ENCODE data around the gene TRMT112.

The TRMT112 gene

DNA sequence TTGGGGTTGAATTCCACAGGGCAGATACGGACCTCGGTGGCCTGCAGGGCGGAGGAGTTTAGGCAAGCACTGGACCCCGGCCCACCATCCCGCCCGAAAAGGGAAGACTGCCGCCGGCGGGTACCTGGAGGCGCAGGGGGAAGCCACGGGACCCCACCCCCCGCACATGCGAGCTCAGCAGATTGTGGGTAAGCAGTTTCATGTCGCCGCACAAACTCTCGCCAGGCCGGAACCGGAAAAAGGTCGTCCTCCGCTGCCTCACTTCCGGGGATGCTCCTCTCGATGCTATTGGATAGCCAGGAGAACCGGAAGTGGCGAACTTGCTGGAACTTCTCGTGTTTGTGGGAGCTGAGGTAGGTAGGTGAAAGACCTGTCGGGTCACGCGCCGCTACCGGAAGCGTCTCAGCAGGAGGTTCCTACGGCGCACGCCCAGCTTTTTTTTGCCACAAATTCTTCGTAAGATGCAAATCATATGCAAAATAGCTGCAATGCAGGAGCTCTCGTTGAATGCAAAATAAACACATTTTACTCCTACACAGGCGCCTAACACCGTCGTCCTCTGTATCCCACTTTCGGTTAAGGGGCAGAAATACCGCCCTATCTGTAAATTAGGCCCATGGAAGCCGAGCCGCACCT, at the start of gene TRMT112:
TRMT112 (minus strand) TSS at position 235 of the 636 bp plus-strand sequence; CDS start at position 202, 33 bp downstream.
- peak within 1 kb of the TSS; percentile 85 to 93 for H3K4me3 ChIP-seq
- H3K36me3 ChIP-seq: peaks cover 8 to 55% (median 20%) of the 10 kb centered on the region in 3 donors
- no peaks in the 10 kb centered on the region for H3K9me3 ChIP-seq
- DNase-seq: peak; percentile 99
- peaks cover 0 to 27% (median 22%) of the 10 kb centered on the region in 4 donors for H3K4me1 ChIP-seq
- H3K27ac ChIP-seq: peak within 1 kb of the TSS; percentile 95 to 97
- TF ChIP-seq, protein P1, sequence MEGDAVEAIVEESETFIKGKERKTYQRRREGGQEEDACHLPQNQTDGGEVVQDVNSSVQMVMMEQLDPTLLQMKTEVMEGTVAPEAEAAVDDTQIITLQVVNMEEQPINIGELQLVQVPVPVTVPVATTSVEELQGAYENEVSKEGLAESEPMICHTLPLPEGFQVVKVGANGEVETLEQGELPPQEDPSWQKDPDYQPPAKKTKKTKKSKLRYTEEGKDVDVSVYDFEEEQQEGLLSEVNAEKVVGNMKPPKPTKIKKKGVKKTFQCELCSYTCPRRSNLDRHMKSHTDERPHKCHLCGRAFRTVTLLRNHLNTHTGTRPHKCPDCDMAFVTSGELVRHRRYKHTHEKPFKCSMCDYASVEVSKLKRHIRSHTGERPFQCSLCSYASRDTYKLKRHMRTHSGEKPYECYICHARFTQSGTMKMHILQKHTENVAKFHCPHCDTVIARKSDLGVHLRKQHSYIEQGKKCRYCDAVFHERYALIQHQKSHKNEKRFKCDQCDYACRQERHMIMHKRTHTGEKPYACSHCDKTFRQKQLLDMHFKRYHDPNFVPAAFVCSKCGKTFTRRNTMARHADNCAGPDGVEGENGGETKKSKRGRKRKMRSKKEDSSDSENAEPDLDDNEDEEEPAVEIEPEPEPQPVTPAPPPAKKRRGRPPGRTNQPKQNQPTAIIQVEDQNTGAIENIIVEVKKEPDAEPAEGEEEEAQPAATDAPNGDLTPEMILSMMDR (IDR thresholded peaks at IDR 0.05): no peak
- intact Hi-C loops (cut with DNase I; ENCODE audit: low total_unique reads): no loop called here
- no peaks in the 10 kb centered on the region for H3K27me3 ChIP-seq

DNA sequence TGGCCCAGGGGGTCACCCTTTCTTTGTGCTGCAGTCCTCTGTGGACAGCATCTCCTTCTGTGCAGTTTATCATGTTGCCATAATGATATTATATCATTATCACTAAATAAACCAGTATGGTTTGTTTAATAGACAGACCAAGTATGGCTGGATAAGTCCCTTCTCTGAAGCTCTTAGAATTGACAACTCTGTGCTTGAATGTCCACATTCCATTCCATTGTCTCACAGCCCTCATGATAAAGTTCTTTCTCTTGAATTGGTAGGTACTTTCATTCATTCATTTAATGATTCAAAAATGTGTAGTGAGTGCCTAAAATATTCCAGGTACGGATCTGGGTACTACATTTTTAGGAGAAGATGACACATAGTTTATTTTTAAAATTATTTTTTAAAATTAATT, 49.4 kb upstream of the TRMT112 start:
- peaks cover 62 to 96% (median 93%) of the 10 kb centered on the region in 3 donors for H3K36me3 ChIP-seq
- no peak overlapping the region for H3K27ac ChIP-seq
- H3K4me3 ChIP-seq: no peak overlapping the region
- no peak for DNase-seq
- no peaks in the 10 kb centered on the region for H3K27me3 ChIP-seq
- H3K4me1 ChIP-seq: peaks cover 0 to 4% (median 1%) of the 10 kb centered on the region in 4 donors
- TF ChIP-seq, protein P1 (IDR thresholded peaks at IDR 0.05): no peak
- intact Hi-C loops (cut with DNase I; ENCODE audit: low total_unique reads): no loop called here
- no peaks in the 10 kb centered on the region for H3K9me3 ChIP-seq

DNA sequence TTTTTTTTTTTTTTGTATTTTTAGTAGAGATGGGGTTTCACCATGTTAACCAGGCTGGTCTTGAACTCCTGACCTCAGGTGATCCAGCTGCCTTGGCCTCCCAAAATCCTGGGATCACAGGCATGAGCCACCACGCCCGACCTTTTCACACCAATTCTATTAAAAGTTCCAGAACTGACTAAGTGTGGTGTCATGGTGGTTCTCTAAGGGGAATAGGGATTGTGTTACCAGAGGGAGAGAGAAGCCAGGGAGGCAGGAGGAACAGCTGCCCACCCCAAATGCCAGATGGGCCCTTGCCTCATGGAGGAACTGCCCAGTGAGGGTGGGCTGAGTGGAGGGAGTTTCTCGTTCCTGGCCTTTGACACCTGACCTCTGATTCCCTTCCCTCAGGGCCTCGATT, 47.6 kb upstream of the TRMT112 start:
- TF ChIP-seq, protein P1 (IDR thresholded peaks at IDR 0.05): no peak
- Histone ChIP-seq H3K27ac (no peak overlapping the region), H3K4me1 (peaks cover 0 to 10% (median 7%) of the 10 kb centered on the region in 4 donors), H3K4me3 (no peak overlapping the region), H3K9me3 (no peaks in the 10 kb centered on the region), H3K27me3 (no peaks in the 10 kb centered on the region), H3K36me3 (peaks cover 59 to 88% (median 87%) of the 10 kb centered on the region in 3 donors)
- DNase-seq: no peak
- intact Hi-C loops (cut with DNase I; ENCODE audit: low total_unique reads): no loop called here

DNA sequence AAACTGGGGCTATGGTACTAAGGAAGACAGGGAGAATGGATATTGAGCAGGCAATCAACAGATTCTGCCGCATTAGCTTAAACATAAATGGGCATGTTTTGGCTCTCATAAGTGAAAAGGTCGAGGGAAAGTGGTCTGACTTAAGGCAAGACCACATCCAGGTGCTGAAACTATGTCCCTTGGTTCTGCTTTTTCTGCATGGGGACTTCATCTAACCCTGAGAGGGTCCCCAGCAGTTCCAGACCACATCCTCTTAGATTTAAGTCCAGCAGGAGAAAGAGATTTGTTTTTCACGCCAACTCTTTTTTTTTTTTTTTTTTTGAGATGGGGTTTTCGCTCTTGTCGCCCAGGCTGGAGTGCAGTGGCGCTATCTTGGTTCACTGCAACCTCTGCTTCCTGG, 47.1 kb upstream of the TRMT112 start:
- Histone ChIP-seq H3K9me3 (no peaks in the 10 kb centered on the region), H3K36me3 (peaks cover 54 to 83% (median 83%) of the 10 kb centered on the region in 3 donors), H3K27me3 (no peaks in the 10 kb centered on the region), H3K4me3 (no peak overlapping the region), H3K4me1 (peaks cover 0 to 15% (median 12%) of the 10 kb centered on the region in 4 donors), H3K27ac (no peak overlapping the region)
- TF ChIP-seq, protein P1 (IDR thresholded peaks at IDR 0.05): no peak
- intact Hi-C loops (cut with DNase I; ENCODE audit: low total_unique reads): no loop called here
- DNase-seq: no peak

DNA sequence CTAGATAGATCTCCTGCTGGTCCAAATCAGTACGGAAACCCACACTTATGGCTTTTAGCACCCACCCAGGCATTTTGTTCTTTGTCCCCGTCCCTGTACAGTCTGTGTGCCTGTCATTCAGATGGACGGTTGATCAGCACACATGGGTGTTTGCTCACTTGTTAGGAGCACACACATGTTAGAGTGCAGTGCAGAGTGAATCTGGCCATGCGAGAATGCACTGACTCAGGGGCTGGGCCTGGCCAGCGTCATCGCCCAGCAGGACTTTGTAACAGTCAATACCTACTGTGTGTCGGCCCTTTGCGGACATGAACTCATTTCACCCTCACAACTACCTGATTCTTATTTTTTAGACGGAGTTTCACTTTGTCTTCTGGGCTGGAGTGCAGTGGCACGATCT, 45.0 kb upstream of the TRMT112 start:
- Histone ChIP-seq H3K27ac (no peak overlapping the region), H3K27me3 (no peaks in the 10 kb centered on the region), H3K4me1 (peaks cover 0 to 31% (median 26%) of the 10 kb centered on the region in 4 donors), H3K4me3 (no peak overlapping the region), H3K36me3 (peaks cover 49 to 64% (median 62%) of the 10 kb centered on the region in 3 donors), H3K9me3 (no peaks in the 10 kb centered on the region)
- TF ChIP-seq, protein P1 (IDR thresholded peaks at IDR 0.05): no peak
- no peak for DNase-seq
- intact Hi-C loops (cut with DNase I; ENCODE audit: low total_unique reads): no loop called here
